Activated CD4-positive, alpha-beta memory T cell treated with anti-CD3 and anti-CD28 coated beads, Interleukin-2, amount 10 ng/mL, durations not matched to agents 7 days and 5 days (primary cell): Measurements from ENCODE around the gene PPP1R12C. TPM values are rescaled to one million over a fixed set of nuclear protein-coding genes. Genes with fewer than 3 reads are reported as not detected.
"Not testable (repeated sequence)": the region's sequence is repeated elsewhere in the genome, so short reads cannot be mapped to it uniquely, and the experiment has no call there.

ENCODE experiments used
- CTCF ChIA-PET: fragments of 350-600 bp; sonication (Branson Sonifier 250); formaldehyde crosslinking; loops from one replicate; lab custom pipeline; 2021; ENCODE audit warnings: antibody characterized with exemption, inconsistent platforms; lab: Charles Lee
- POLR2A ChIA-PET: fragments of 350-600 bp; sonication (Branson Sonifier 250); formaldehyde crosslinking; loops from one replicate; lab custom pipeline; 2021; ENCODE audit warnings: antibody characterized with exemption; lab: Charles Lee
- DNase-seq: peaks from one replicate; pipeline ENCODE4 v3.0.0-alpha.2; 2020
- H3K27ac Mint-ChIP-seq: one replicate; pipeline ENCODE4 v1.8.0; 2021; ENCODE audit warnings: mild to moderate bottlenecking, mixed read lengths
- H3K27me3 Mint-ChIP-seq: one replicate; pipeline ENCODE4 v1.8.0; 2021; ENCODE audit warnings: mixed read lengths
- H3K36me3 Mint-ChIP-seq: one replicate; pipeline ENCODE4 v1.8.0; 2021; ENCODE audit warnings: low read depth, mixed read lengths
- H3K4me1 Mint-ChIP-seq: one replicate; pipeline ENCODE4 v1.8.0; 2021; ENCODE audit warnings: mixed read lengths
- H3K4me3 Mint-ChIP-seq: one replicate; pipeline ENCODE4 v1.8.0; 2021; ENCODE audit warnings: mild to moderate bottlenecking, mixed read lengths
- H3K9me3 Mint-ChIP-seq: one replicate; pipeline ENCODE4 v1.8.0; 2021; ENCODE audit warnings: mixed read lengths
- total RNA-seq, 2 experiments: library from RNA; stranded (reverse); gene quantifications; one replicate each; pipeline ENCODE4 v1.2.3, GENCODE V29; 2021

PPP1R12C gene
- total RNA-seq, 2 experiments from 2014 or later = 132 to 134 TPM

DNA sequence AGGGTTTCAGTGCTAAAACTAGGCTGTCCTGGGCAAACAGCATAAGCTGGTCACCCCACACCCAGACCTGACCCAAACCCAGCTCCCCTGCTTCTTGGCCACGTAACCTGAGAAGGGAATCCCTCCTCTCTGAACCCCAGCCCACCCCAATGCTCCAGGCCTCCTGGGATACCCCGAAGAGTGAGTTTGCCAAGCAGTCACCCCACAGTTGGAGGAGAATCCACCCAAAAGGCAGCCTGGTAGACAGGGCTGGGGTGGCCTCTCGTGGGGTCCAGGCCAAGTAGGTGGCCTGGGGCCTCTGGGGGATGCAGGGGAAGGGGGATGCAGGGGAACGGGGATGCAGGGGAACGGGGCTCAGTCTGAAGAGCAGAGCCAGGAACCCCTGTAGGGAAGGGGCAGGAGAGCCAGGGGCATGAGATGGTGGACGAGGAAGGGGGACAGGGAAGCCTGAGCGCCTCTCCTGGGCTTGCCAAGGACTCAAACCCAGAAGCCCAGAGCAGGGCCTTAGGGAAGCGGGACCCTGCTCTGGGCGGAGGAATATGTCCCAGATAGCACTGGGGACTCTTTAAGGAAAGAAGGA is 2.8 kb downstream of the PPP1R12C start:
- H3K4me3 Mint-ChIP-seq = peak overlapping the region; percentile 47
- peaks cover 1% of the 10 kb centered on the region for H3K27me3 Mint-ChIP-seq
- H3K27ac Mint-ChIP-seq = no peak overlapping the region
- POLR2A ChIA-PET = no interaction called here
- no peaks in the 10 kb centered on the region for H3K9me3 Mint-ChIP-seq
- peaks cover 17% of the 10 kb centered on the region for H3K36me3 Mint-ChIP-seq
- peaks cover 41% of the 10 kb centered on the region for H3K4me1 Mint-ChIP-seq
- DNase-seq = no peak
- CTCF ChIA-PET = no interaction called here

DNA sequence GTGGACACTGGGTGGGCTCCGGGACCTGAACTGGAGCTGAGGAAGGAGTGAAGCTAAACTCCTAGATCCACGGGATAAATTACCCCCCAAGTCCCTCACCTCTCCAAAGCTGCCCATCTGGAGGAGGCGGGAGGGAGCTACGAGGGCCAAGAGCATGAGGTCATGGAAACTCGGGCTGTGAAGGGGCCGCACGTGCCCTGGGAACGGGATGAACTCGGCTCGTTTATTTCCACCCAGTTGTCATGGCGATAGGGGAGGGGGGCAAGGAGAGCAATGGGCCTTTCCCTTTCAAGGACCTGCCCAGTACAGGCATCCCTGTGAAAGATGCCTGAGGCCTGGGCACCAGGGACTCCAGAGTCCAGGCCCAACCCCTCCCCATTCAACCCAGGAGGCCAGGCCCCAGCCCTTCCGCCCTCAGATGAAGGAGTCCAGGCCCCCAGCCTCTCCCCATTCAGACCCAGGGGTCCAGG is 3.8 kb downstream of the PPP1R12C start:
- no peak for DNase-seq
- Mint-ChIP-seq H3K9me3 (no peaks in the 10 kb centered on the region), H3K36me3 (peaks cover 26% of the 10 kb centered on the region), H3K4me3 (no peak overlapping the region), H3K4me1 (peaks cover 34% of the 10 kb centered on the region), H3K27me3 (no peaks in the 10 kb centered on the region), H3K27ac (no peak overlapping the region)
- POLR2A ChIA-PET = no interaction called here
- CTCF ChIA-PET = no interaction called here

DNA sequence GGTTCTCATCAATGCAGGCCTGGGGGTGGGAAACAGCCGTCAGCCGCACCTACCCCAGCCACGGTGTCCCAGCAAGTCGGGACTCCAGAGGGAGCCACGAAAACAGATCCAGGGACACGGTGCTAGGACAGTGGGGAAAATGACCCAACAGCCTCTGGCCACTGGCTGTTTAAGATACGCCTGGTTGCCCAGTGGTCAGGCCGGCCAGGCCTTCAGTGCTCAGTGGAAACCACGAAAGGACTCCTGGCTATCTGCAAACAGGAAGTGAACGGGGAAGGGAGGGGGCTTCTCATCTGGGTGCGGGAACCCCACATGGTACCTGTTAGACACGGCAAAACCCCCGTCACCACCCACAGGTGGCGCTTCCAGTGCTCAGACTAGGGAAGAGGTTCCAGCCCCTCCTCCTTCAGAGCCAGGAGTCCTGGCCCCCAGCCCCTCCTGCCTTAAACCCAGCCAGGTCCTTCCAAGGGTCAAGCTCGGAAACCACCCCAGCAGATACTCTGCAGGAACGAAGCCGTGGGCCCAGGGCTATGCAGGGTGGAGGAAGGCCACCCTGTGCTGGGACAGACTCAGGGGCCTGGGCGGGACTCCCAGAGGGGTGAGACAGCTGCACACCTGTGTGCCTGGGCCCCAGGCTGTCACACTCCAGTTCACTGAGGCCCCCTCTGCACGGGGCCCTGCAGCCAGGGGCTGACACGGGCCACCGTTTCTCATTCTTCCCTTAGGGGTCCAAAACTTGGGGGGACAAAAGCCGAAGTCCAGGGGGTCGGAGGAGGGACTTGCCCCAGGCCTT is 4.5 kb downstream of the PPP1R12C start:
- ChIA-PET CTCF (no interaction called here), POLR2A (no interaction called here)

DNA sequence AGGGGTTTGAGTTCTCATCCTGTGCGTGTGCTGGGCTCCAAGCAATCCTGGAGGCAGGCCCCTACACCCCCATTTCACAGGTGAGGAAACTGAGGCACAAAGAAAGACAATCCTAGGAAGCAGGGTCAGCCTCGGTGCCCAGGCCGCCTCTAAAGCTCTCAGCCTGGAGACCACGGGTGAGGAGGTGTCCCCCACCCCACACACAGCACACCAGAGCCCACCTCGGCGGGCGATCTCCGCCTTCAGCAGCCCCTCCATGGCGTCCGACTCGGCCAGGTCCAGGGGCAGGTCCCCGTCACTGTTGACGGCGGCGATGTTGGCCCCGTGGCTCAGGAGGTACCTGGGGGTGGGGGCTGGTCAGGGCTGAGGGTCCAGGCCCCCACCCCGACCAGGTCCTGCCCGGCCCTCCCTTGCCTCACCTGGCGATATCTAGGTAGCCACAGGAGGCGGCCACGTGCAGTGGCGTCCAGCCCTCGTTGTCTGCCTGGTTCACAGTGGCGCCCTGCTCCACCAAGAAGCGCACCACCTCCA is 5.1 kb downstream of the PPP1R12C start:
- Mint-ChIP-seq H3K36me3 (peaks cover 31% of the 10 kb centered on the region), H3K4me3 (no peak overlapping the region), H3K27me3 (no peaks in the 10 kb centered on the region), H3K27ac (no peak overlapping the region), H3K9me3 (no peaks in the 10 kb centered on the region), H3K4me1 (peaks cover 26% of the 10 kb centered on the region)
- no peak for DNase-seq
- CTCF ChIA-PET = no interaction called here
- POLR2A ChIA-PET = no interaction called here

More for the DNA sequence above, 4.5 kb downstream of the PPP1R12C start:
- Mint-ChIP-seq H3K9me3 (no peaks in the 10 kb centered on the region), H3K4me3 (no peak overlapping the region), H3K27ac (no peak overlapping the region), H3K4me1 (peaks cover 29% of the 10 kb centered on the region), H3K36me3 (peaks cover 29% of the 10 kb centered on the region), H3K27me3 (no peaks in the 10 kb centered on the region)
- no peak for DNase-seq

DNA sequence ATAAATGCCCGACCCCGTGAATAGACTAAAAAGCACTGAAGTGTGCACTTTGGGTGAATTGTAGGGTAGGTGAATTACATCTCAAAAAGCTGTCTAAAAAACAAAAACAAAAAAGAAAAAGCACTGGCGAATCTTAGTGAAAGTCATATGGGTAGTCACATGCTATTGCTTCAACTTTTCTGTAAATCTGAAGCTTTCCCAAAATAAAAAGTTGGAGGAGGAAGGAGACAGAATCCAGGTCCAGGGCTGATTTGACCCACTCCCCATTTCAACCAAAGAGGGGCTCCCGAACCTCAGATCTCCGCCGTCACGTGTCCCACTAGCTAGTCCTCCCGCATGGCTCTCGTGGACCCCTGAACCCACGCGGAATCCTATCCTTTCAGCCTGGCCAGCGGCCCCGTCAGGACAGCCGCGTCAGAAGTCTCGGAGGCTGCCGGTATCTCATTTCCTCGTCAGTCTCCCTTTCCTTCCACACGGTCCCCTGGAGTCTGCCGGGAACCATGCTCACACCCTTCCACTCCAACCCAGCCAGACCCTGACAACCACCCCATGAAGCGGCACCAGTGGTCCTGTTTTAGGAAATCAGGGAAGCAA is 6.1 kb downstream of the PPP1R12C start:
- DNase-seq = no peak
- Mint-ChIP-seq H3K9me3 (no peaks in the 10 kb centered on the region), H3K4me1 (peaks cover 26% of the 10 kb centered on the region), H3K27ac (no peak overlapping the region), H3K27me3 (no peaks in the 10 kb centered on the region), H3K36me3 (peaks cover 35% of the 10 kb centered on the region), H3K4me3 (no peak overlapping the region)
- ChIA-PET CTCF (no interaction called here), POLR2A (no interaction called here)

DNA sequence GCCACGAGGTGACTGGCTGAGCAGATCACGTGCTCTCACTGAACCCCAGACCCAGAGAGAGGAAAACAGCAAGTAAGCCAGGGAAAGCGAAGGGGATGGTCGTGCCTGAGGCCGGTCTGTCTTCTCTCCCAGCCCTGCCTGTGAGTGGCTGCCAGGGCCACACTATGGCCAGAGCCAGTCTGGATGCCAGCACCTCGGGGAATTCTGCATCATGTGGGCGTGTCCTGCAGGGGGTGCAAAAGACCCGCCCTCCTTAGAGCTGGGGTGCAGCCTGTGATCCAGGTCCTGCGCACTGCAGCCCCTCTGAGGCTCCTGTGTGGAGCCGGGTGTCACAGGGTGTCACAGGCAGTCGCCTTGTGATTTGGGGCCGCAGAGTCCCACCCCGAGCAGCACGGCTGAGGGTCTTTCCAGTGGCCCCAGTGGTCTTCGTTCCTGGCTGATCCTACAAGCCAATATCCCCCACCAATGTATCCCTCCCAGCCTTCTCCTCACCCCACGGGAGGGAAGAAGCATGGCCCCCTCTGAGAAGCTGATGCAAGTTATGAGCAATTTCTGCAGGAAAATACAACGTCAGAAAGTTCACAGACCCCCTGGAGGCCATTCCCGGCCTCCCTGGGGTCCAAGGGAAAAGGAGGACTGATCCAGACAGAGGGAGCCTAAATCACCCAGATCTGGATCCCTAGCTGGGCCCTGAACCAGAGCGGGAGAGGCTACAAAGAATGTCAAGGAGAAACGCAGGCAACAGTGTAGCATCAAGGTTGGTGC is 7.7 kb downstream of the PPP1R12C start:
- H3K27me3 Mint-ChIP-seq = no peaks in the 10 kb centered on the region
- ChIA-PET CTCF (no interaction called here), POLR2A (no interaction called here)
- H3K36me3 Mint-ChIP-seq = peaks cover 42% of the 10 kb centered on the region
- no peak overlapping the region for H3K27ac Mint-ChIP-seq
- DNase-seq = no peak
- H3K4me3 Mint-ChIP-seq = no peak overlapping the region
- H3K4me1 Mint-ChIP-seq = peaks cover 10% of the 10 kb centered on the region
- H3K9me3 Mint-ChIP-seq = no peaks in the 10 kb centered on the region

DNA sequence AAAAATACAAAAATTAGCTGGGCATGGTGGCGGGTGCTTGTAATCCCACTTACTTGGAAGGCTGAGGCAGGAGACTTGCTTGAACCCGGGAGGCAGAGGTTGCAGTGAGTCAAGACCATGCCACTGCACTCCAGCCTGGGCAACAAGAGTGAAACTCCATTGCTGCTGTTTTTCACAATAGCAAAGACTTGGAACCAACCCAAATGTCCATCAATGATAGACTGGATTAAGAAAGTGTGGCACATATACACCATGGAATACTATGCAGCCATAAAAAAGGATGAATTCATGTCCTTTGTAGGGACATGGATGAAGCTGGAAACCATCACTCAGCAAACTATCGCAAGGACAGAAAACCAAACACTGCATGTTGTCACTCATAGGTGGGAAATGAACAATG is 10.2 kb downstream of the PPP1R12C start:
- not testable (repeated sequence) for DNase-seq, H3K27ac Mint-ChIP-seq, H3K4me1 Mint-ChIP-seq, H3K27me3 Mint-ChIP-seq, H3K4me3 Mint-ChIP-seq, H3K9me3 Mint-ChIP-seq
- ChIA-PET CTCF (interaction anchor here (1.7 kb wide), 1 partner anchor 10 kb away, joined by 5 read pairs; the partner anchor contains the start of gene PPP1R12C), POLR2A (interaction anchor here (1.0 kb wide), 1 partner anchor 11 kb away, joined by 5 read pairs; the partner anchor contains the start of gene PPP1R12C)
- peaks cover 54% of the 10 kb centered on the region for H3K36me3 Mint-ChIP-seq

DNA sequence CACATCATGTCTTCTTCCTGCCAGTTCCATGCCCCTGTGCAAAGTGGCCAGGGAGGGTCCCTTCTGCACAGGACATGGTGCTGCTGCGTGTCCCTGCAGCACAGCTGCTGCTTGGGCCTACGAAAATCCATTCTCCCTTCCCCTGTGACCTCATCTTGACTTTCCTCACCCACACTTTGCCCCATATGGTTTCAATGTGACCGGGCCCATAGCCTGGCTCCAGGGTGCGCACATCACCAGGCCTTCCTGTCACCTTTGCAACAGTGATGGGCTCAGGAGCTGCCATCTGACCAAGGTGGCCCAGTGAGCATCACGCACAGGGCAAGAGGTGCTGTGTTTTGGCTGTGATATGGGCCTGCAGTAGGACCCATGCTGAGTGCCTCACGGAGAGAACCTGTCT is 10.8 kb downstream of the PPP1R12C start:
- Mint-ChIP-seq H3K27me3 (no peaks in the 10 kb centered on the region), H3K36me3 (peaks cover 59% of the 10 kb centered on the region), H3K27ac (peak overlapping the region; percentile 29), H3K4me3 (no peak overlapping the region), H3K9me3 (peaks cover 2% of the 10 kb centered on the region), H3K4me1 (peaks cover 4% of the 10 kb centered on the region)
- ChIA-PET CTCF (interaction anchor here (1.7 kb wide), 1 partner anchor 10 kb away, joined by 5 read pairs; the partner anchor contains the start of gene PPP1R12C), POLR2A (interaction anchor here (1.0 kb wide), 1 partner anchor 11 kb away, joined by 5 read pairs; the partner anchor contains the start of gene PPP1R12C)
- no peak for DNase-seq

DNA sequence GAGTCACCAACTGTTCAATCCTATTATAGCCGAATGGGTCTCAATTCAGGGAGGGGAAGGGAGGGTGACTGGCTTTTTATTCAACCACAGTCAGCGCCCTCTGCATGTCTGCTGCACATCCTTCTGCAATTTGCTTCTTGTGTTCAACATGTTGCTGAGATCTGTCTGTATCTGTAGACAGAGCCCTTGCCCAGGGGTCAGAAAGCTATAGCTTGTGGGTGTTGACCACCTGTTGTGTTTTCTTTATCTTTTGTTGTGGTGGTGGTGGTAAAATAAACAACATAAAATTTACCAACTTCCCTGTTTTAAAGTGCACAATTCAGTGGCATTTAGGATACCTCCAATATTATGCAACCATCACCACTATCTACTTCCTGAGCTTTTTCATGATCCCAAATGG is 12.2 kb downstream of the PPP1R12C start:
- no peak for DNase-seq
- no peak overlapping the region for H3K27ac Mint-ChIP-seq
- H3K27me3 Mint-ChIP-seq = no peaks in the 10 kb centered on the region
- H3K4me3 Mint-ChIP-seq = no peak overlapping the region
- H3K4me1 Mint-ChIP-seq = peaks cover 2% of the 10 kb centered on the region
- peaks cover 57% of the 10 kb centered on the region for H3K36me3 Mint-ChIP-seq
- H3K9me3 Mint-ChIP-seq = peaks cover 2% of the 10 kb centered on the region
- POLR2A ChIA-PET = no interaction called here
- CTCF ChIA-PET = interaction anchor here (0.8 kb wide), 2 partner anchors 16 to 17 kb away, joined by 3 read pairs; no protein-coding TSS in a partner anchor

DNA sequence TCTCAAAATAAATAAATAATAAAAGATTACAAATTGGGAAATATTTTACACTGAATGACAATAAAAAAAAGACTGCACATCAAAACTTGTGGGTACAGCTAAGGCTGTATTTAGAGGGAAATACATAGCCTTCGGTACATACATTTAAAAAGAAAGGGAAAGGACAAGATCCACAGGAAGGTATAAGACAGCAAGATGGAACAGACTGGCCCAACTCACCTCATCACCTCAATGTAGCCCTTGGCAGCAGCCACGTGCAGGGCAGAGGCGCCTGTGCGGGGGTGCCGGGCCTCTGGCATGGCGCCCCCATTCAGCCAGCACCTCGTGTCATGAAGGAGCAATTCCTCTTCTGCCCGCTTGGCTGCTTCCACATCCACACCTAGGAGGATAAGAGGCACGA is 14.2 kb downstream of the PPP1R12C start:
- no peak for DNase-seq
- peaks cover 45% of the 10 kb centered on the region for H3K36me3 Mint-ChIP-seq
- ChIA-PET CTCF (no interaction called here), POLR2A (no interaction called here)
- H3K4me3 Mint-ChIP-seq = no peak overlapping the region
- no peaks in the 10 kb centered on the region for H3K4me1 Mint-ChIP-seq
- H3K9me3 Mint-ChIP-seq = peaks cover 2% of the 10 kb centered on the region
- no peaks in the 10 kb centered on the region for H3K27me3 Mint-ChIP-seq
- H3K27ac Mint-ChIP-seq = no peak overlapping the region

DNA sequence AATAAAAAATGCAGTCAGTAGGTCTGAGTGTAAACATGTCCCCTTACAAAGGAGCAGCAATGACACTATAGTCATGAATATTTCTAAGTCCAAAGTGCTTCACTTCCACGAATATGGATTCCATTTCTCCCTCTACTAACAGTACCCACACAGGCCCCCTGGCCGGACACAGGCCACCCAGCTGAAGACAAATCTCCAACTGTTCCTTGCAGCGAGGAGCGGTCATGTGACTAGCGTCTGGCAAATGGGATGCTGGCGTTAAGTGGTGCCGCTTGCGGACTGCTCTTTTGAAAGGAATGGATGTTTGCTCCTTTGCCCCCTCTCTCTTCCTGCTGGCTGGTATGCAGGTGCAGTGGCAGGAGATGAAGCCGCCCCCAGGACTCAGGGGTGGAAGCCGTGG is 16.2 kb downstream of the PPP1R12C start:
- CTCF ChIA-PET = no interaction called here

DNA sequence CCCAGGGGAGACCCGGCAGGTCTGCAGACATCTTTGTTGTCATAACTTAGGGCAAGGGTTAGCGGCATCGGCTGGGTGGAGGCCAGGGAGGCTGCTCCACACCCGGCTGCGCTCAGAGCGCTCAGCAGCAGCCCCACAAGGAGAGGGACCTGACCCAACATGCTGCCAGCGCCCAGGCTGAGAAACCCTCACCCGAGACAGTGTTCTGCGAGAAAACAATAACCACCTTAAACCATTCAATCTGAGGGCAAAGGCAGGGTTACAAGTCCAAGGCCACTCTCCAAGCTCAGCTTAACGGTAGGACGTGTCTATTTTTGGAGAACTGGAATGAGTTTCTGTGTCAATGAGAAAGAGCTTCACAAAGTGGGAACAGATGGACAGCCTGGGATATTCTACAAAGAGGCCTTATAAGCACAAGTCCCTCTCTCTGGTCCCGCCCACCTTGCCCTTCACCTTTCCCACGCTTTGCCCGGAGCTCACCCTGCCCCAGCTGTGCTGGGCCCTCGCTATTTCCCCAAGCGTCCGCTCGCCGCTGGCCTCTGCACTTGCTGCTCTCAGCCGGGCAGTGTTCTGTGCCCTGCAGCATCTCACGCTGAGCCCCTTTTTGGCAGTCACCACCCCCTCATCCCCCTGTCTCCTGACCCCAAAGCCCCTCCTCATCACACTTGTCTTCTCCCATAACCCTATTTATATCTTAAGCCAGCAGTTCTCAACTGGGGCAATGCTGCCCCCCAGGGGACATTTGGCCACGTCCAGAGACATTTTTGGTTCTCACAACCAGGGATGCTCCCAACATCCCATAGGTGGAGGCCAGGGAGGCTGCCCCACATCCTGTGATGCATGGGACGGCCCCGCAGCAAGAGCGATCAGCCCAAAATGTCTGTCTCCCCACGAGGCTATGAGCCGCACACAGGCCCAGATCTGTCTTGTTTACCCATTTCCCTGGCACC is 17.6 kb downstream of the PPP1R12C start:
- DNase-seq = no peak
- POLR2A ChIA-PET = no interaction called here
- no peak overlapping the region for H3K27ac Mint-ChIP-seq
- H3K9me3 Mint-ChIP-seq = peaks cover 2% of the 10 kb centered on the region
- no peaks in the 10 kb centered on the region for H3K27me3 Mint-ChIP-seq
- CTCF ChIA-PET = no interaction called here
- no peaks in the 10 kb centered on the region for H3K4me1 Mint-ChIP-seq
- H3K36me3 Mint-ChIP-seq = peaks cover 27% of the 10 kb centered on the region
- no peak overlapping the region for H3K4me3 Mint-ChIP-seq

More for the DNA sequence above, 16.2 kb downstream of the PPP1R12C start:
- H3K27ac Mint-ChIP-seq = no peak overlapping the region
- H3K36me3 Mint-ChIP-seq = peaks cover 35% of the 10 kb centered on the region
- H3K4me3 Mint-ChIP-seq = no peak overlapping the region
- POLR2A ChIA-PET = no interaction called here
- DNase-seq = no peak
- H3K4me1 Mint-ChIP-seq = no peaks in the 10 kb centered on the region
- peaks cover 2% of the 10 kb centered on the region for H3K9me3 Mint-ChIP-seq
- H3K27me3 Mint-ChIP-seq = no peaks in the 10 kb centered on the region
